ENCODE measurements around the gene PACRG.
"Not testable (repeated sequence)": the region's sequence is repeated elsewhere in the genome, so short reads cannot be mapped to it uniquely, and the experiment has no call there.

Gene PACRG

DNA sequence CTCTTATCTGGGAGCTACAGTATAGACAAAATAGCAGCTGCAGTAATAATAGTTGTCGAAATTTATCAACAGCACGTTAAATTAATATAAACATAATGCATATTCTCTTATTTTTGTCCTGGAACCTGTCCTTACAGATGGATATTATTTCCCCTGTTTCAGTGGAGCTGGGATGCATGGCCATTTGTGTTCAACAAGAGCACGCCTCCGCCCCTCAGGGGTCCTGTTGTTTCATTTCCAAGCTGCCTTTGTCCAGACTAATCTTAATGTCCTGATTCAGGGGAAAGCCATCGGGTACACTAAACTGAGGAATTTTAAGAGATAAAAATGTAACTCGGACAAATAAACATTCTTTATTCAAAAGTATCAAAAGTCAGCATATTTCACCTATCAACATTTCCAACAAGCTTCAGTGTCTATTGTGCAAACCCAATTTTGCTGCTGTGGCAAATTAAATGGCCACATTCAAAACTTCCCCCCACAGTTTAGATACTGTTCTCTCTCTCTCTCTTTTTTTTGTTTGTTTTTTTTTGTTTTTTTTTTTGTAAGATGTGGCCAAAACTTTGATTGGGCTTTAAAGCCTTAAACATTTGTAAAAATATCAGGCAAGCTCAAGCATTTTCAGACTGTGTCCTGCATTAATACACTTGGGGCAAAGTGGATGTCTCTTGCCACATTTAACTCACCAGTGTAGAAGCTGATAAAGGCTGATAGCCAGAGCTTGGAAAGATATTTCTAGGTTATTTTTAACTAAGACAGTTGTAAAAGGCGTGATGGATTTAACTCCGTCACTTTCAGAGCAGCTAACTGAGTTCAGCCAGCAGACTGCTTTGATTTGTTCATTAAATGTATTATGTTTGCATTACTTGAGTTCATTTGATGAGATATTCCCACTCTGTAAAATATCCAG is 574.2 kb downstream of the PACRG start:
- no peak for DNase-seq

DNA sequence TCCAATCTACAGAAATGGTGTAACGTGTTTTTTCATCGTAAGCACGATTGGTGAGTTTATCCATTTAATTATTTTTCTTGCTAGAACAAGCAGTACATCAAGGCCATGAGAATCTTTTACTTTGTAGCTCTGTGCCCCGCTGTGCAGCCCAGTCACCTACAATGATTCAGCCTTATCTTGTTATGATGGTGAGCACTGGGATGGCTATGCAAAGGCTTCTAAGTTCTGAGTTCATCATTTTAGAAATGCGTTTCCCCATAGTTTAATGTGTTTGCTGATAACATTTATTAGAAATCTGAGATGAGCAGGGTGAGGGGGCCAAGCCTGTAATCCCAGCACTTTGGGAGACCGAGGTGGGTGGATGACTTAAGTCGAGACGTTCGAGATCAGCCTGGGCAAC is 575.0 kb downstream of the PACRG start:
- DNase-seq: no peak

- DNase-seq: no peak
Observed at GRCh38 chr6:163306000-163306399, 578.2 kb downstream of the PACRG start.

GRCh38 chr6:163308629-163309440 is 581.1 kb downstream of the PACRG start:
- no peak for DNase-seq

DNA sequence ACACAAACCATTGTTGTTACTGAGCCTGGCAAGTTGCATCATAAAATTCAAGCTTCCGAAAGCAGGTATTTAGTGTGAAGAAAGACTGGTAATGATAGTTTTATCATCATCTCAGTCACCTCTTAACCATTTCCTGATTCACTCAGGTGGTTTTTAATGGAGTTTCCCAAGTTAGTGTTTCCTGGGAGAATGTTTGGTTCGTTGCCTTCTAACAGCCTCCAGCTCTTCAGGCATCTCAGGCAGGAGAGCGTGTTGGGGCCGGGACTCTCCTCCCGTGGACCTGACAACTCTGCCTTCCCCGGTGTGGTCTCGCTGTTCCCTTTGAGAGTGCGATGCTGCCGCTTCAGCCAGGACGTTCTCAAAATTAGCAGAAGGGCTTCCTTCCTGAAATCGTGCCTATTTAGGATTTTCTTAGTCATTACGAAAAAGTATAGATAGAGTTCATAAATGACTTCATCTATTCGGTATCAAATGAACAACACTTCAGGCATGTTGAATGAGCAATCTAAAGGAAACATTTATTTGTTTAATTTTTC is 581.8 kb downstream of the PACRG start:
- no peak for DNase-seq

DNA sequence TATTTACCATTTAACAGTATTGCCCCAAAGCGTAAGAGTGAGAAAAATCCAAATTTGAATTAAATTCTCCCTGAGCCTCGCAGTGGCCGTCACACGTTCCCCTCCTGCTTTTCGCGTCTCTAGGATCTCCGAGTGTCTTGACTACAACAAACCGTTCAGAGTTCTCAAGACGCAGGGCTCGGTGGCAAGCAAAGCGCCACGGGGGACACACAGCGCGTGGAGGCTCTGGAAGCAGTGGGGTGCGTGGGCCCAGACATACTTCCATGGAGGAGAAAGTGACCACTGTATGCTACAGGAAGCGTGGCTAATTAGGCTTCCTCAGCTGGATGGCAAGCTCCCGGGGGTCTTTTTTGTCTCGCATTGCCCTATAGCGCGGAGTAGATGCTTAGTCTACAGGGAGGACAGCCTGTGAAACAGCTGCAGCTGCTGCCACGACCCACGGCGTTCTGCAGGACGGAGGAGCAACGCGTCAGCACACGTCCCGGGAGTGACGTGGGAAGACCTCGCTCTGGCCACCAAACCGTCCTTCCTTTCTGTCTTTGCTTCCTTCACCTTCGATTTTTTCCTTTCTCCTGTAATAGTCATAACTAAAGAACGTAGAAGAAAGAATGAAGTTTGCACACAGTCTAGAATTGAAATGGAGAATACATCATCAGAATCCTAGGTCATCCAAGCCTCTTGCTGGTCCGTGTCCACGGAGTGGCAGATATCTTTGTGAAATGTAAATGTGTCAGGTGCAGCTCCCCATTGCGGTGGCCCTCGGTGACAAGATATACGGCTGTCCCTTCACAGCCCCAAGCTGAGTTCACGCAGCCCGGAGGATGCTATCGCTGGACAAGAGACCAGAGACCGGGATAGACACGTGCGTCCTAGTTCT is 582.6 kb downstream of the PACRG start:
- no peak for DNase-seq

GRCh38 chr6:163310973-163311383 is 583.2 kb downstream of the PACRG start:
- no peak for DNase-seq

DNA sequence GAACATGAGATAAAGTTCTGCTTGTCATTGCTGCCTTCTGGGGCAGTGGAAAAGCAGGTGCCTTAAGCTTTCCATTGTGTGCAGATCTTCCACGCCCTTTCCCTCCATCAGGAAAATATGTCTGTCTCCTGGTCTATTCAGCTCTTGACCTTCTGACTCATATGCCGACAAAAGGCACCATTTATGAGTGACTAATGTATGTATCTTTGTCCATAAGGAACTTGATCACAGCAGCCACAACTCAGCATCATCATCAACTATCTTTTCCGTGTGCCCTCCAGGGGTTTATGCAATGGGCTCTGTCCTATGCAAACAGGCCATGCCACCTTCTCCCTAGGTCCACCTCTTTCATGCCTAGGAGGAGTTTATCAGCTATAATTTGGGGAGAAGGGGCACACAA is 584.1 kb downstream of the PACRG start:
- no peak for DNase-seq

DNA sequence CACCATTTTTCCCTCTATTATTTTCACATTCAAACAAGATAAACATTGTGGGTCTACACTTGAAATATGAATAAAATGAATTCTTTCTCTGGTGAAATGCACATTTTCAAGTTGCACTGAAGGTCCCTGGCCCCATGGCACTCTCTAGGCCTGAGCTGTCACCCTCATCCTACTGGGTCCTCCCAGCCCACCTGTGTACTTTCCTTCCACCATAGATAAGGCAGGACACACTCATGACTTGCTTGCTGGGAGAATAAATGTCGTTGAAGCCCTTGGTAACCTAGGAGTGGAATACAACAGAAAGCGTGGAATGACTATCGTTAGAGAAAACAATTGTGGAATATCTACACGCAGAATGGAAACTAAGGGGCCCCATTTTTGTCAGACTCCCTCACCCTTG is 585.8 kb downstream of the PACRG start:
- DNase-seq: no peak

- no peak for DNase-seq
Observed at GRCh38 chr6:163313981-163314380, 586.2 kb downstream of the PACRG start.

DNA sequence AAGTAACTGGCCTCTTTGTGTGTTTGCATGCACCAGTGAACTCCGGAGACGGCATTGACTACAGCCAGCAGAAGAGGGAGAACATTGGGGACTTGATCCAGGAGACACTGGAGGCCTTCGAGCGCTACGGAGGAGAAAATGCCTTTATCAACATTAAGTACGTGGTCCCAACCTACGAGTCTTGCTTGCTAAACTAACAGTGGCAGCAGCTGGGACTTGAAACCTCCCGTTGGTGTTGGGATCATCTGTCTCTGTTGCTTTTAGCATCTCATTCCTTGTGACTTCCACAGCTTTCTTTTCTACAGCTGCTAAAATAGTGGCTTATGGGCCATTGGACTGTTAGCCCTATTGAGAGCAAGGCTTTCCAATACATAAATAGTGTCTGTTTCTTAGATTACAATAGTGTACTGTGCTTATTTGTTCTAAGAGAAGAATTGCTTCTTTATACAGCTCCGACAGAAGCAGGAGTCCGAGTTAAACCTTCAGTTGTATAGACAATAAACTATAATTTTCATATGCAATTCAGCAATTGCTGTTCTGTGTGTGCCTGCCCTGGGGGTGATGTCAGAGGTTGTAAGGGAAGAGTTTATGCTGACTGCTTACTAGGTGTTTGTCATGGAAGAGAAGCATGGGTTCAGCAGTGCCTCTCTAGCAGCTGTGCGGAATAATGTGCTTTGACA is 587.2 kb downstream of the PACRG start:
- DNase-seq: no peak

DNA sequence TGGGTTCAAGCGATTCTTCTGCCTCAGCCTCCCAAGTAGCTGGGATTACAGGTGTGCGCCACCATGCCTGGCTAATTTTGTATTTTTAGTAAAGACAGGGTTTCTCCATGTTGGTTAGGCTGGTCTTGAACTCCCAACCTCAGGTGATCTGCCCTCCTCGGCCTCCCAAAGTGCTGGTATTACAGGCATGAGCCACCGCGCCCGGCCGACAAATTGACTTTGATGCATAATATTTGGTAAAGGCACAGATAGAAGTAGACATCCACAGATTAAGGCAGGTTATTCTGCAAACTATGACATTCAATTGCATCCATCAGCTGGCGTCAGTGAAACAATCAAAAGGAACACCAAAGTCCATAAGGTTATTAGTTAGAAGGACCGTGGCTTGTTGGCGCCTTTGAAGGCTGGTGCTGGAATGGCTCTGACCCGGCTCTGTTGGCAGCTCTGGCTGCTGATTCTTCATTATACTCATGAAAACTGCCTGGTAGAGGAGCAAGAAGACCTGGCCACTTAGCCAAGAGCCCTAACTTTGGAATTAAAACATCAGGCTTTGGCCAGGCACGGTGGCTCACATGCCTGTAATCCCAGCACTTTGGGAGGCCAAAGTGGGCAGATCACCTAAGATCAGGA is 589.2 kb downstream of the PACRG start:
- DNase-seq: not testable (repeated sequence)

DNA sequence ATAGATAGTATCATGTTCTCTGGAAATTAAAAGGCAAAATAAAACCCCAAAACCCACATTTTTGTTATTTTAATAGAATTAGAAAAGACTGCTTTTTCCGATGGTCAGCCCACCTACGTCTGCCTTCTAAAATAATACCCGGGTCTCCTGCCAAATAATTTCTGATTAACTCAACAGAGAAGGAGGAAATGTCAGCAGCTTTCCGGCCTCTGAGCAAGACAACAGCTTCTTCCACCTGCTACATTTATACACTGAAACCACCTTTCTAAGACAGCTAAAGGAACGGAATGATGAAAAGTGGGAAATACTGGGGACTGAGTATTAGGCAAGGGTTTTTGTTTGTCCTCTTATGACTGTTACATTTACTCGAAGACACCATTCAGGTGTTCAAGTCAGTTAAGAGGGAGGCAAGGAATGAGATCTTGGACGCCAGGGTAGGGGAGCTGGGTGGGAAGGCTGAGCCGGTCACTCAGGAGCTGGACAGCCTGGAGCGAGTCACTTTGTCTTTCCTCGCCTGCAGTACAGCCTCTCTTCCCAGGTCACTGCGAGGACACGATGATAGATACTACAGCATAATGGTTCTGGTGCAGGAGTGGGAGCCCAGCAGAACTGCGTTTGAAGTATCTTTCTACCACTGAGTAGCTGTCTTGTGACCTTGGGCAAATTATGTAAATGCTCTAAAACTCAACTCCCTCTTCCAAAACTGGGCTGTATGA is 590.5 kb downstream of the PACRG start:
- no peak for DNase-seq

DNA sequence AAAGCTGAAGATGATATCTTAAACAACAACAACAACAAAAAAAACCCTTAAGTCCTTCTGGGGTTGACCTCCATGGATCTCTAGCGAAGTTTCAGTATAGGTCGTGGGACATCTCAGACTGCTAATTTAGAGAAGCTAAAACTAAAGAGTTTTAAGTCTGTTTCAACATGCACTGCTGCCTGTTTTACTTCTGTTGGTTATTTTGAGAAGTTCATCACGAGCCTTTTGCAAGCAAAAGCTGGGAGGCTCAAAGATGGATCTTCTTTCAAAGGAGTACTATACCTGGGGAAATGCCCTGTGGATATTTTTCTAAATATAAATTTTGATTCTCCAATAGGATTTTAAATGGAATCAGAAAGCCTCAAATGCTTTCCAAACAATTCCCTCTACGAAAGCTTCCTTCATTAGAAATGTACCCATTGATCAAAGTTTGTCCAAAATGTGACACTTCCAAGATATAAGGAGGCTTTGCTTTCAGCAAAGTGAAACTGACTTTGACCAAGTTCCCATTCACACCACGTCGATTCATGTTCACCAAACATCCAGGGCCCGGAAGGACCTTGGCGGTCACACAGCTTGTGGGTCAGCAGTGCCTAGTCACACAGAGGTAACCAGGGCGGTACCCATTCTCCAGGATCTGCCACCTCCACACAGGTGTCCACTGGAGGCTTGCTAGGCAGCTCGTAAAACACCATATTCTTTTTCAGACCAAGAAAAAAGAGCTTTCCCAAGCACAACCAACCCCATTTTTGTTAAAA is 592.0 kb downstream of the PACRG start:
- no peak for DNase-seq

DNA sequence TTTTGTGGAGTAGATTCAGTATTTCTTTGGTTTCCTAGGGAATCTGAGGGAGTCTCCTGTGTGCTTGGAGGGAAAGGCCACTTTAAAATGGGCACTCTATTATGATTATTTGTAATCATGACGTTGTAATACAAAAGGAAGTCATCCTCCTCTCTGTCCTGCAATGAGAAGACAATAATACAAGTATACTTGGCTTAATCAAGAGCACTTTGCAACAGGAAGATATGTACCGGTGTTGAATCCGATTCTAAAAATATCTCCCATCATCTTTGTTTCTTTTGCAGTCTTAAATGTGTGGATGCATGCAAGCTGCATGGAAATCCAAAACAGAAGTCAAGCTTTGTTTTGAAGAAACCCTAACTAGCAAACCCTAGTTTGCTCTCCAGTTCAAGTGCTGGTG is 592.6 kb downstream of the PACRG start:
- DNase-seq: no peak

DNA sequence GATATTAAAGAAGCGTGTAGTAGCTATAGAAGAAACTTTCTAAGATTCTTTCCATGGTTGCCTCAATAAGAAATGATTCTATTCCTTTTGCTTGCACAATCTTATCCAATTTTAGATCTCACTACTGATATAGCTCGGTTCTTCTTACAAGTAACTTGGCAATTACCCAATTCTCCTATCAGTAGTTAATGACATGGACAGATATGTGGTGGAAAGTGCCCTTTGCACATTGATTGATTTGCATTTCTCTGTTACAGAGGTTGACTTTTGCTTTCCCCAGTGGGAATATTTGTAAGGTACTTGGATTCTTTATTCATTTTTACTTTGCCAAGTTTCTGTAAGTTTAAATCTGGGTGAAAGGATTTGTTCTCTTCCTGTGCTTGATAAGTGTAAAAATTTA is 593.0 kb downstream of the PACRG start:
- DNase-seq: no peak

- no peak for DNase-seq
Observed at GRCh38 chr6:163321717-163322116, 593.9 kb downstream of the PACRG start.

- no peak for DNase-seq
Observed at GRCh38 chr6:163323274-163323673, 595.5 kb downstream of the PACRG start.

GRCh38 chr6:163323705-163324104 is 595.9 kb downstream of the PACRG start:
- DNase-seq: no peak

DNA sequence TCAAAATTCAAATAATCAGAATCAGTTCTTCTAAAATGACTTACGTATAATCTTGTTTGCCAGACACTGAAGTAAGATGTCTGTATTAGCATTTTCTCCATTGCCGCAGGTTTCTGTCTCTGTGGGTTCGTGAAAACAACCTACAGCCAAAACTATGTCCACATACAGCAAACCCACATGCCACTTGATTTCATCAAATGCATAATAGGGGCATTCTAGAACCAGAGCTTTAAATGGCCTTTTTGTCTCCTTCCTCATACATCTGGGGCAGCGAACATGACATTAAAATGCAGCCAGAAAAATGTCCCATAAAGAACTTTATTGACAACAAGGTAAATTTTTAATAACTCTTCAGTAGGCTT is 596.5 kb downstream of the PACRG start:
- no peak for DNase-seq

All from NCI-H510A treated with DMSO at 0.1 percent for 48 hours (cell line).